A549 (cell line): ENCODE data around the gene NKAPD1. TPM values are rescaled to one million over a fixed set of nuclear protein-coding genes. Genes with fewer than 3 reads are reported as not detected.

Source experiments
- ATAC-seq, 2 experiments: fragments of 200-7000 bp in 1 of 2; fragments of >200 bp in 1 of 2; cut with Nextera tagmentation in 1 of 2; cut with Tn5 transposase in 1 of 2; 3 replicates each; pipeline versions ENCODE4 v1.8.0 to v1.9.1; 2018 to 2020; ENCODE audit warnings: mild to moderate bottlenecking in 1 of 2, moderate library complexity in 1 of 2
- CTCF ChIA-PET: fragments of 300-600 bp; sonication (Branson Sonifier 250); formaldehyde crosslinking; extraction: SDS; loops from one replicate; lab custom pipeline; 2021; ENCODE audit warnings: antibody characterized with exemption, inconsistent platforms; lab: Yijun Ruan, JAX
- POLR2A ChIA-PET: fragments of 350-600 bp; formaldehyde crosslinking; extraction: SDS; loops from one replicate; lab custom pipeline; 2021; ENCODE audit warnings: antibody characterized with exemption, inconsistent platforms; lab: Yijun Ruan, JAX
- DNase-seq, 2 experiments: peaks; one replicate each; pipeline versions ENCODE4 v3.0.0 to v3.0.0-alpha.2; 2011 to 2016; ENCODE audit warnings: low read depth in 1 of 2, low spot score in 1 of 2
- FAIRE-seq: peaks from 2 replicates; lab custom pipeline; 2011; peaks lifted over from hg19 to GRCh38; lab: Jason Lieb, UNC
- H3K27ac ChIP-seq, 2 experiments: fragments of >200 bp; sonication (Bioruptor Twin); formaldehyde crosslinking; 3 replicates each; pipeline ENCODE4 v1.5.1; 2016 to 2017
- H3K4me1 ChIP-seq: fragments of >200 bp; sonication (Bioruptor Twin); formaldehyde crosslinking; 3 replicates; pipeline ENCODE4 v1.6.1; 2016
- H3K4me2 ChIP-seq: fragments of >200 bp; sonication (Bioruptor Twin); formaldehyde crosslinking; 3 replicates; pipeline ENCODE4 v1.6.1; 2016
- H3K4me3 ChIP-seq: fragments of >200 bp; sonication (Bioruptor Twin); formaldehyde crosslinking; 3 replicates; pipeline ENCODE4 v1.5.1; 2016
- H3K9me3 ChIP-seq: fragments of >200 bp; sonication (Bioruptor Twin); formaldehyde crosslinking; 3 replicates; pipeline ENCODE4 v1.6.1; 2016
- ATOH8 ChIP-seq: fragments of 250-450 bp; sonication (Bioruptor Pico); IDR thresholded peaks from 2 replicates; pipeline ENCODE4 v1.5.0; 2020; ENCODE audit warnings: low read depth, mild to moderate bottlenecking, moderate library complexity
- BHLHE40 ChIP-seq: IDR thresholded peaks from 2 replicates; pipeline ENCODE4 v1.6.1; 2012; ENCODE audit warnings: low read depth, low read length, inconsistent platforms
- CBX8 ChIP-seq: fragments of 200-600 bp; sonication (generic); IDR thresholded peaks from 2 replicates; pipeline ENCODE4 v1.6.1; 2016
- CHD2 ChIP-seq: fragments of 150-350 bp; IDR thresholded peaks from 2 replicates; pipeline ENCODE4 v1.6.1; 2014; ENCODE audit warnings: low read length; ENCODE audit not compliant: partially characterized antibody
- CTCF ChIP-seq: fragments of >200 bp; sonication (Bioruptor Twin); formaldehyde crosslinking; IDR thresholded peaks from 3 replicates; pipeline ENCODE4 v1.5.1; 2016
- EHF ChIP-seq: fragments of 250-450 bp; sonication (Bioruptor Pico); IDR thresholded peaks from 2 replicates; pipeline ENCODE4 v1.5.0; 2020; ENCODE audit warnings: mild to moderate bottlenecking
- EHMT2 ChIP-seq: fragments of 200-600 bp; sonication (generic); IDR thresholded peaks from 2 replicates; pipeline ENCODE4 v1.6.1; 2016; ENCODE audit warnings: antibody characterized with exemption, low read depth, mild to moderate bottlenecking, moderate library complexity
- EP300 ChIP-seq, 2 experiments: fragments of >200 bp; sonication (Bioruptor Twin); formaldehyde crosslinking; IDR thresholded peaks; 2 replicates in 1 of 2; 3 replicates in 1 of 2; pipeline ENCODE4 v1.6.1; 2016 to 2017
- FOSB ChIP-seq: fragments of 250-450 bp; sonication (Bioruptor Pico); IDR thresholded peaks from 2 replicates; pipeline ENCODE4 v1.5.0; 2020; ENCODE audit warnings: mild to moderate bottlenecking, moderate library complexity
- FOSL2 ChIP-seq, 2 experiments: fragments of 450-650 bp in 1 of 2; fragments of >200 bp in 1 of 2; sonication (Bioruptor Twin) in 1 of 2; formaldehyde crosslinking; IDR thresholded peaks; 2 replicates each; pipeline versions ENCODE4 v1.5.0 to v1.6.1; 2016 to 2020; ENCODE audit warnings: mild to moderate bottlenecking in 1 of 2, moderate library complexity in 1 of 2
- HES2 ChIP-seq: fragments of >200 bp; sonication (Bioruptor Twin); formaldehyde crosslinking; IDR thresholded peaks from 2 replicates; pipeline ENCODE4 v1.6.1; 2016
- HEYL ChIP-seq: fragments of 250-450 bp; sonication (Bioruptor Pico); IDR thresholded peaks from 2 replicates; pipeline ENCODE4 v1.8.0; 2021; ENCODE audit warnings: mild to moderate bottlenecking, moderate library complexity
- MAFK ChIP-seq: fragments of 450-650 bp; IDR thresholded peaks from 2 replicates; pipeline ENCODE4 v1.6.1; 2014; ENCODE audit not compliant: partially characterized antibody
- MAZ ChIP-seq: fragments of 150-350 bp; IDR thresholded peaks from 2 replicates; pipeline ENCODE4 v1.6.1; 2014; ENCODE audit warnings: antibody characterized with exemption, low read depth, low read length, borderline replicate concordance
- NR3C1 ChIP-seq: fragments of >200 bp; sonication (Bioruptor Twin); formaldehyde crosslinking; IDR thresholded peaks from 3 replicates; pipeline ENCODE4 v1.6.1; 2017
- RAD21 ChIP-seq, 2 experiments: fragments of >200 bp in 1 of 2; sonication (Bioruptor Twin) in 1 of 2; formaldehyde crosslinking in 1 of 2; IDR thresholded peaks in 1 of 2; conservative IDR thresholded peaks in 1 of 2; 2 replicates in 1 of 2; 3 replicates in 1 of 2; pipeline ENCODE4 v1.6.1; 2012 to 2018; ENCODE audit warnings: inconsistent platforms in 1 of 2
- REST ChIP-seq: fragments of 200-600 bp; sonication (generic); IDR thresholded peaks from 2 replicates; pipeline ENCODE4 v1.6.1; 2016; ENCODE audit warnings: antibody characterized with exemption, mild to moderate bottlenecking, moderate library complexity
- WGBS: methylation state at CpG from one replicate; pipeline ENCODE4 v1.1.6; 2017; ENCODE audit errors: missing lambda C conversion rate; 5-methylcytosine and 5-hydroxymethylcytosine counted together
- polyA plus RNA-seq, 4 experiments: library from polyadenylated mRNA; depleted of rRNA in 3 of 4; stranded (reverse); fragments of >200 nt; fragmentation: RNase III in 1 of 4; extraction: RNeasy Plus Mini Kit Qiagen cat#74134 plus additional on column Dnase treatment in 1 of 4; gene quantifications; 2 replicates in 3 of 4; 3 replicates in 1 of 4; pipeline ENCODE4 v1.2.3, GENCODE V29; 2011 to 2017
- TF ChIP-seq, protein P1 (sequence below): fragments of >200 bp; sonication (Bioruptor Twin); formaldehyde crosslinking; IDR thresholded peaks from 3 replicates; pipeline ENCODE4 v1.6.1; 2016
- TF ChIP-seq, protein P2 (sequence below): IDR thresholded peaks from 2 replicates; pipeline ENCODE4 v1.6.1; 2012

Gene NKAPD1
- polyA plus RNA-seq, 2 of the 4 experiments (the other 2 are of a cell fraction): 16.6 to 20.1 TPM

GRCh38 chr11:112114460-112114859, 40.4 kb downstream of the NKAPD1 start:
- Histone ChIP-seq H3K4me3 (no peak overlapping the region), H3K9me3 (no peaks in the 10 kb centered on the region), H3K27ac (no peak overlapping the region; a peak in 1 of 6 replicates), H3K4me2 (no peak overlapping the region), H3K4me1 (0 out of 3 replicates have a peak, but pooled peaks cover 3% of the 10 kb centered on the region)
- TF ChIP-seq EHMT2: no peak
- TF ChIP-seq, protein P1, sequence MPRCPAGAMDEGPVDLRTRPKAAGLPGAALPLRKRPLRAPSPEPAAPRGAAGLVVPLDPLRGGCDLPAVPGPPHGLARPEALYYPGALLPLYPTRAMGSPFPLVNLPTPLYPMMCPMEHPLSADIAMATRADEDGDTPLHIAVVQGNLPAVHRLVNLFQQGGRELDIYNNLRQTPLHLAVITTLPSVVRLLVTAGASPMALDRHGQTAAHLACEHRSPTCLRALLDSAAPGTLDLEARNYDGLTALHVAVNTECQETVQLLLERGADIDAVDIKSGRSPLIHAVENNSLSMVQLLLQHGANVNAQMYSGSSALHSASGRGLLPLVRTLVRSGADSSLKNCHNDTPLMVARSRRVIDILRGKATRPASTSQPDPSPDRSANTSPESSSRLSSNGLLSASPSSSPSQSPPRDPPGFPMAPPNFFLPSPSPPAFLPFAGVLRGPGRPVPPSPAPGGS: no peak
- TF ChIP-seq BHLHE40: no peak
- TF ChIP-seq RAD21 (conservative IDR thresholded peaks at IDR 0.05 in 1 of 2, IDR thresholded peaks at IDR 0.05 in 1 of 2): no peak
- no peak for TF ChIP-seq FOSL2 (IDR thresholded peaks at IDR 0.05)
- TF ChIP-seq FOSL2 (CRISPR knock-in tag; IDR thresholded peaks at IDR 0.05): no peak
- no peak for TF ChIP-seq MAFK
- TF ChIP-seq ATOH8 (CRISPR knock-in tag): no peak
- no peak for TF ChIP-seq EP300 (IDR thresholded peaks at IDR 0.05)
- ChIA-PET POLR2A (no interaction called here), CTCF (interaction anchor here (0.9 to 6.5 kb wide), 22 partner anchors 9 to 183 kb away, joined by 3 to 50 read pairs (median 5); partner anchors contain the start of gene BCO2)
- WGBS: 77% methylated on average over 2 of the region's 2 CpGs
- FAIRE-seq (no peak), DNase-seq (no peak), ATAC-seq (no peak)

DNA sequence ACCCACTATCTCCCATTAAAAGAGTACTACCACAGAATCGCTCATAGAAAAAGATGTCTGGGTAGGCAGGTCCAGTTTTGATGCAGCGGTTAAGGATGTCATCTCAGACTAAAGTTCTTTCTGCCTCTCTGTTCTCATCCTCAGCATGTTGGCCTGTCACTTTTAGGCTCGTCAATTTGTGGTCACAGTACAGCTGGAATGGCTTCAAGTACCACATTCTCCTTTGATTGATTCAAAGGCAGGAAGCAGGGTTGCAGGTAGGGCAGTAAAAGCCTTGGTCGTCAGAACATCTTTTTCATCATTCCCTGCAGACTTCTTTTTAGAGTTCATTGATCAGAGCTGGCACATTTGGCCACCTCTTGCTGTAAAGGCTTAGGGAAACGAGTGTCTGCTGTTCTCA, 41.3 kb downstream of the NKAPD1 start:
- WGBS: 74% methylated on average over 5 of the region's 5 CpGs
- ChIA-PET POLR2A (no interaction called here), CTCF (interaction anchor here (1.2 to 6.5 kb wide), 4 partner anchors 11 to 62 kb away, joined by 3 to 50 read pairs (median 13); partner anchors contain the start of gene BCO2)
- Histone ChIP-seq H3K9me3 (no peaks in the 10 kb centered on the region), H3K4me3 (no peak overlapping the region), H3K4me2 (no peak overlapping the region), H3K27ac (no peak overlapping the region), H3K4me1 (0 out of 3 replicates have a peak, but pooled peaks cover 3% of the 10 kb centered on the region)
- TF ChIP-seq ATOH8 (CRISPR knock-in tag): no peak
- no peak for TF ChIP-seq MAZ
- no peak for TF ChIP-seq NR3C1
- TF ChIP-seq CHD2: no peak
- TF ChIP-seq REST: no peak
- TF ChIP-seq HEYL: no peak
- no peak for TF ChIP-seq EP300 (IDR thresholded peaks at IDR 0.05)
- no peak for TF ChIP-seq HES2
- no peak for TF ChIP-seq CBX8
- no peak for TF ChIP-seq CTCF
- TF ChIP-seq FOSB: no peak
- TF ChIP-seq, protein P2, sequence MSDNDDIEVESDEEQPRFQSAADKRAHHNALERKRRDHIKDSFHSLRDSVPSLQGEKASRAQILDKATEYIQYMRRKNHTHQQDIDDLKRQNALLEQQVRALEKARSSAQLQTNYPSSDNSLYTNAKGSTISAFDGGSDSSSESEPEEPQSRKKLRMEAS: no peak
- no peak for TF ChIP-seq EHF (CRISPR knock-in tag)
- DNase-seq (no peak), ATAC-seq (no peak), FAIRE-seq (no peak)
